ENCODE data around the gene MBD5.

Gene MBD5

GRCh38 chr2:148234143-148234542, 213.3 kb downstream of the MBD5 start:
- DNase-seq, result no peak

GRCh38 chr2:148237911-148238310, 217.0 kb downstream of the MBD5 start:
- DNase-seq, result no peak

- no peak for DNase-seq
Observed at GRCh38 chr2:148238561-148238960, 217.7 kb downstream of the MBD5 start.

GRCh38 chr2:148240838-148241237, 219.9 kb downstream of the MBD5 start:
- DNase-seq, result no peak

GRCh38 chr2:148244593-148245292, 223.9 kb downstream of the MBD5 start:
- DNase-seq, result no peak

- DNase-seq, result no peak
Observed at GRCh38 chr2:148251993-148252392, 231.1 kb downstream of the MBD5 start.

GRCh38 chr2:148252646-148253045, 231.8 kb downstream of the MBD5 start:
- no peak for DNase-seq

GRCh38 chr2:148253685-148254084, 232.8 kb downstream of the MBD5 start:
- no peak for DNase-seq

- no peak for DNase-seq
Observed at GRCh38 chr2:148255929-148256328, 235.0 kb downstream of the MBD5 start.

- no peak for DNase-seq
Observed at GRCh38 chr2:148257276-148257675, 236.4 kb downstream of the MBD5 start.

- no peak for DNase-seq
Observed at GRCh38 chr2:148258124-148258523, 237.2 kb downstream of the MBD5 start.

- DNase-seq, result no peak
Observed at GRCh38 chr2:148259674-148260073, 238.8 kb downstream of the MBD5 start.

GRCh38 chr2:148263890-148264289, 243.0 kb downstream of the MBD5 start:
- DNase-seq, result no peak

GRCh38 chr2:148273158-148273691, 252.3 kb downstream of the MBD5 start:
- no peak for DNase-seq

GRCh38 chr2:148279216-148279615, 258.3 kb downstream of the MBD5 start:
- DNase-seq, result no peak

GRCh38 chr2:148282201-148282600, 261.3 kb downstream of the MBD5 start:
- no peak for DNase-seq

GRCh38 chr2:148292431-148292830, 271.5 kb downstream of the MBD5 start:
- DNase-seq, result no peak

- DNase-seq, result no peak
Observed at GRCh38 chr2:148298196-148298595, 277.3 kb downstream of the MBD5 start.

- no peak for DNase-seq
Observed at GRCh38 chr2:148299616-148300015, 278.7 kb downstream of the MBD5 start.

GRCh38 chr2:148300544-148300943, 279.7 kb downstream of the MBD5 start:
- DNase-seq, result no peak

- DNase-seq, result no peak
Observed at GRCh38 chr2:148301362-148301761, 280.5 kb downstream of the MBD5 start.

GRCh38 chr2:148302526-148302925, 281.6 kb downstream of the MBD5 start:
- no peak for DNase-seq

- DNase-seq, result no peak
Observed at GRCh38 chr2:148303161-148303560, 282.3 kb downstream of the MBD5 start.

- no peak for DNase-seq
Observed at GRCh38 chr2:148305476-148305875, 284.6 kb downstream of the MBD5 start.

- no peak for DNase-seq
Observed at GRCh38 chr2:148306027-148306426, 285.1 kb downstream of the MBD5 start.

Data from stimulated activated CD4-positive, alpha-beta T cell treated with anti-CD3 and anti-CD28 coated beads, Interleukin-2, amount 100 ng/mL, for 24 hours (primary cell).